HG03064 (cell line): Measurements from ENCODE around the gene NECAB2.

Source experiments
- ATAC-seq: cut with Tn5 transposase; IDR thresholded peaks from one replicate; pipeline ENCODE4 v1.9.1; 2021; ENCODE audit warnings: low read depth; ENCODE audit not compliant: unreplicated experiment

NECAB2 gene

DNA sequence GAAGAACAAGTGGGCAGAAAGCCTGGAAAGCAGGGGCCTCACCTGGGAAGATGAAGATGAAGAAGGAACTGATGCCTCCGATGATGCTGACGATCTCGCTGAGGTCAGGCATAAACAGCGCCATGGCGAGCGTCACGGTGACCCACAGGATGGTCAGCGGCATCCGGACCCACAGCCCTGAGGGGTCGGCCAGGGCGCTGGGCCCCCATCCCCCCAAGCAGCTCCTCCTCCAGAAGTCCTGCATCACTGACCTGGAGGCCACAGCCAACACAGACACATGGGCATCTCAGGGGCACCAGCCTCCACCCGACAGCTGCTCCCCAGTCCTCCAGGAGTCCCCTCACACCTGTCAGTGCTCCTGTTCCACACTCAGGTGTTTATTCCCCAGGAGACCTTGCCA is 48.4 kb downstream of the NECAB2 start:
- no peak for ATAC-seq

DNA sequence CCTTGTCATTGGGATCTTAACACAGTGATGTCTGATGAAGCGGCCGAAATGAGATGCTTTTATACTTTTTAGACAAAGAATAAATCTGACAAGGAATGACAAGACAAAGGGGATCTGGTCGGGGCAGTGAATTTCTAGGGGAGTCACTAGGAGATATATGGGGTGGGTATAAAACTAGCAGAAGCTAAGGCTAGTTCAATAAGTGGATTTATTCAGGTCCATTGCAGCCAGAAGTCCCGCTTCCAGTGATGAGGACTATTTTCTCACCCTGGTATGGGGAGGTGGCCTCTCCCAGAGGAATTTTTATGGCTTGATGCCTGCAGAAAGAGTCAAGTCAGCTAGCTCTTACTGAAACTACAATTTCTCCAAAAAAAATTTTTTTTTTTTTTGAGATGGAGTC is 50.7 kb downstream of the NECAB2 start:
- no peak for ATAC-seq

DNA sequence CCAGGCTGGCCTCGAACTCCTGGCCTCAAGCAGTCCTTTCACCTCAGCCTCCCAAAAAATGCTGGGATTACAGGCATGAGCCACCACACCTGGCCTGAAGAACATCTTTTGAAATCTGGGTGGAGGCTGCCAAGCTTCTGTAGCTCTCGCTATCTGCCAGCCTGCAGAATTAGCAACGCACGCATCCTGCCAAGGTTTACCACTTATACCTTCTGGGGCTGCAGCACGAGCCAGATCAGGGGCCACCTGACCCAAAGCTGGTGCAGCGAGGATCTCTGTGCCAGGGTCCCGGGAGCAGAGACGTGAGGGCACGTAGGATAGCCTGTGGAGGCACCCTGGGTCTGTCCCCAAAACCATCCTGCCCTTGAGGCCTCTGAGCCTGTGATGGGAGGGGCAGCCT is 52.3 kb downstream of the NECAB2 start:
- no peak for ATAC-seq

DNA sequence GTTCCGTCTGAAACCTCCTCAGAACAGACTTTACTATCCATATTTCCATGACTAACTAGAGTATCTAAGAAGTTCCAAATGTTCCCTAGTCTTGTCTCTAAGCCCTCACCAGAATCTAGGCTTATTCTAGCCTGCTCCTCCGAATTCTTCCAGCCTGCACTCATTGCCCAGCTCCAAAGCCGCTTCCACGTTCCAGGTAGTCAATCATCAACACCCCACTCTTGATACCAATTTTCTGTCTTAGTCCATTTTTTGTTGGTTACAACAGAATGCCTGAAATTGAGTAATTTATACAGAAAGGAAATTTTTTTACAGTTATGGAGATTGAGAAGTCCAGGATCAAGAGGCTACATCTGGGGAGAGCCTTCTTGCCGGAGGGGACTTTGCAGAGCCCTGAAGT is 53.4 kb downstream of the NECAB2 start:
- no peak for ATAC-seq

DNA sequence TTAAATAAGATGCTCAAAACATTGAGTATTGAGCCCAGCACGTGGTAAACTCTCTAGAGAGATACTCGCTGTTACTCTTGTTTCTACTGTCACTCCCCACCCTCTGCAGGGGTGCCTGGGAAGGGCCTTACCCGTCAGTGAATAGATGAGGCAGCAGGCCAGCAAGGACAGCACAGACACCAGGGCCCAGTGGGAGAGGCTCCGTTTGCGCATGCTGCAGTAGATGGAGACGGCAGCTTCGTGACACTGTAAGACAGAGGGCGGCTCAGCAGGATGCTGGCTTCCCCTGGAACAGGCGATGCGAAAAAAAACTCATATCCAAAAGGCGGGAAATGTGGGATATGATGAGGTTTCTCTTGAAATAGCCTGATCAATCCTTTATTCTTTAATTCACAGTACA is 54.6 kb downstream of the NECAB2 start:
- no peak for ATAC-seq

DNA sequence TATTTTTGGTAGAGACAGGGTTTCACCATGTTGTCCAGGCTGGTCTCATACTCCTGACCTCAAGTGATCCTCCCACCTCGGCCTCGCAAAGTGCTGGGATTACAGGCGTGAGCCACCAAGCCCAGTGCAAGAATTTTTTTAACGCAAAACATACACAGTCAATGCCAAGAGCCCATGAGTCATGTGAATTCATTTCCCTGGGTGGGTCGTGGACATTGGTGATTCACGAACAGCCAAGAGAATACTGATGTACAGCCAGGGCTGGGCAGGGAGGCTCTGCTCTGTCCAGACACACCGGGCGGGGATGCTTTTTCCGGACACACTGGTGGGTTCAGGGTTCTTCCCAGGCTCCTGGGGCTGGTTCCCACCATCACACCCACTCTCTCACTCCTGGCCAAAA is 56.8 kb downstream of the NECAB2 start:
- no peak for ATAC-seq

DNA sequence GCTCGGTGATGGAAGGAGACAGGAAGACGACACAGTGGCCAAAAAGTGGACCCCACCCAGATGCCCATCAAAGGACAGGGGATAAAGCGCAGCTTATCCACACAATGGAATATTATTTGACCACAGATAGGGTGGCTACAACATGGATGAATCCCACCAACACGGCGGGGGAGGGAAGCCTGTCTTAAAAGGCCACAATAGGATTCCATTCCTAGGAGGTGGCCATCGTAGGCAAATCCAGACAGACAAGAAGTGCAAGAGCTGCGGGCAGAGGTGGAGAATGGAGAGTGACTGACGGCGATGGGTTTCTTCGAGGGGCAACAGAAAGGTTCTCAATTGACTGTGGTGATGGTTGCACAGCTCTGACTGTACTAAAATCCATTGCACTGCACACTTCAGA is 58.6 kb downstream of the NECAB2 start:
- no peak for ATAC-seq

DNA sequence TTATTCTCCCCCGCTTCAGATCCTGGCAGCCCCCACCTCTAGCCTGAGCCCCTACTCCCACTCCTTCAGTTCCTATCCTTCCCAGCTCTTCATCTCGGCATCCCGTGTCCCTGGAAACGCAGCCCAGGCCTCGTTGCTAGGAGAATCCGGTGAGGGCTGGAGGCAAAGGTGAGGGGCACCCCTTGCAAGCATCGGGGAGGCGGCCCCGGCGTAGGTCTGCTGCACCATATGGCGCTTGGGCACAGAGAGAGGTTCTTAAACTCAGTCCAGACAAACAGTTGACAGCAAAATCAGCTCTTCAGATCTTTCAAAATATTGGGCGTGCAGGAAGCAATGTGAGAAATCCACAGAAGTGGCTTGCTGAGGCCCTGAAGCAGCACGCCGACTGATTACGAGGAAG is 59.6 kb downstream of the NECAB2 start:
- no peak for ATAC-seq

DNA sequence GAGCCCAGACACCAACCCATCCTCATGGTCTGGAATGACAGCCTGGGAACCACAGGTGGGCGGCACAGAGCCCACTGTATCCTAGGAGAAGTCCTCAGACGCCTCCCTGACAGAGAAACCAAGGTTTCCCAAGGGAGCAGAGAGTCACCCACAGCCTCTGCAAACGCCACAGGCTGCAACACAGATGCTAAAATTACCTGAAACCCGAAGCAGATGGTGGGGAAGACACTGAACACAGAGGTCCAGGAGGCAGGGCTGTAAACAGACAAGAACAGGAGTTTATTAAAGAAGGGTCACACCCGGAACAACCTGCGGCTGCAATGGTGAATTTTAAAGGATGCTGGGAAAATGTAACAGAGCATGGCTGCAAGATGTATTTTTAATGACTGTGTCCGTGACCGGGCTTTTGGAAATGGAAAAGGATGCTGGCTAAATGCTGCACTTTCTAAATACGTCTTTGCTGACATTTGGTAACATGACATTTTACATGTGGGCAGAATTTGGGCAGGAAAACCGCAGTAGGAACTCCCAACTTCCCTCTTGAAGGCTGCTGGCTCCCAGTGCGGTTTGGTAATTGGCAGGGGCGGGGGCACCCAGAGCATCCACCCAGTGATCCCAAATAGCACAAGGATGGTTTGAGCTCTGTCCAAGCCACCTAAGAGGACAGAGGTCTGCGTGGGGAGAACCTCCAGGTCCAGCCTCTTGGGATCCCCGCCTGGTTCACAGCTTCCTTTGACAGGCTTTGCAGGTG is 61.4 kb downstream of the NECAB2 start:
- ATAC-seq = no peak

DNA sequence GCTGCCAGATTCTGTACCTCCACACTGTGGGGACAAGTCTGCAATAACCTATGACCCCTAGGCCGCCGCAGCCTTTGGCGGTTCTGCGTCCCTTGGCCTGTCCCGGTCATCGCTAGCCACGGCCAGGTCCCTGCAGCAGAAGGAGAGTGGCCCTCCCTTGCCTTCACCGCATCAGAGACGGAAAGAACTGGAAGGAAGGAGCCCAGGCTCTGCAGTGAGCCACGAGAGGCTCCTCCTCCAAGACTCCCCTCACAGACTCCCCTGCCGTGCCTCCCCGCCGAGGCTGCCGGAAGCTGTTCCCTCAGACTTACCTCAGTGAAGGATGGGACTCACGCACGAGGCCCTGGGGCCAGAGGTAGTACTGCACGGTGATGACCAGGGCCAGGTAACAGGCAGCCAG is 63.5 kb downstream of the NECAB2 start:
- no peak for ATAC-seq

DNA sequence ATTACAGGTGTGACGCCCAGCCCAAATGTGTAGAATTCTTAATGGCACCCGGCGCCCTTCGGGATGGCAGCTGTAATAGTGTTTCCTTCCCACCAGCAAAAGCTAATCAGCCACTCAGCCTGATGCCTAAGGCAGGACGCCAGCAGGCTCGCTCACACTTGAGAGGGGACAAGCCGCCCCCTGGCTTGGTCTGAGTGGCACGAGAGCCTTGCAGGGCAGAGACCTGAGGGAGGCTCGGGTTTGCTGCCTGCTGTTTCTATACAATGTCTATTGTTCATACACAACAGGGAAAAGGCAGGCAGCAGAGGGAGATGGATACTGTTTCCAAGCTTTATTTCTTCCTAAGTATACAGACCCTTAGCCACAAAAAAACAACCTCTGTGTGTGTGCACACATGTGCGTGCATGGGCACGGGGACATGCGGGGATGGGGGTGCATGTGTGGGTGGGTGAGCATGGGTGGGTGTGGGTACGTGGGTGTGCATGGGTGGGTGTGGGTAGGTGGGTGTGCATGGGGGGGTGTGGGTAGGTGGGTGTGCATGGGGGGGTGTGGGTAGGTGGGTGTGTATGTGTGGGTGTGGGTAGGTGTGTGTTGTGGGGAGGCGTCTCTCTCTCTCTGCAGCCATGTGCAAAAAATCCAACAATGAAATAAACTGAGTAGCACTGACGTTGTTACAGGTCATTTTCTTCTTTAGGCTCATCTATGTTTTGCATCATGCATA is 64.6 kb downstream of the NECAB2 start:
- ATAC-seq = no peak

DNA sequence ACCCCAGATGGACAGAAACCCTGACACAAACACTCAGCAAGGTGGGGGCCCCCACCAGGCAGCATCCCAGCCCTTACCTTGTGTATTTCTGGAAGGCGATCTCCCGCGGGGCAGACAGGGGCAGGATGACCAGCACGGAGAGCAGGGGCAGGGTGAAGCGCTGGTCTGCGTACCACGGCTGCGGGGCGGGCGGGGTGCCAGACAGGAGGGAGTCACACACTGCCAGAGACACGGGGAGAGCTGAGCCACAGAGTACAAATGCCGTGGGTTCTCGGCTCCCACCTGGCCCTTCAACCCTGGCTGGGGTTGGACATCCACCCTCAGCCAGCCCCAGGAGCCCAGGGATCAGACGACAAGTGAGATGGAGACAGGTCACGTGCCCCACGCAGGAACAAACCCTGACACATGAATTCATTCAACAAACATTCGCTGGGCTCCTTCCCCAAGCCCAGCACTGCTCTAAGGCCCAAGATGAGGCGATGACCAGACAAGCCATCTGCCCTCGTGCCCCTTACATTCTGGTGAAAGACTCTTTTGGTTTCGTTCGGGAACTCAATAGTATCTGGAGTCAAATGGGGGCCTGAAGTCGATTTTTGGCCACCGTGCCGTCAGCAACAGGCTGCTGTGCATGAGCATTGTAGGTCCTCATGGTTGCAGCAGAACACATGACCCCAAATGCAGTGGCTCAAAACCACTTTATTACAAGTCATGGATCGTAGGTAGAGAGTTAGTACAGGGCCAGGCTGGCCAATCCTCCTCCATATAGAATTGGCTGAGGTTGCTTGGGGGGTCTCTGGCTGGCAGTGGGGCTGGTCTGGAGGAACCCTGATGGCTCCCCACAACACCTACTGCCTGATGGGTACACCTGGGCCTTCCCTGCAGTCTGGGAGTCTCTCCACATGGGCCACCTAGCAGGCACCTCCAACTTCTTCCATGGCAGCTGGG is 65.5 kb downstream of the NECAB2 start:
- no peak for ATAC-seq

DNA sequence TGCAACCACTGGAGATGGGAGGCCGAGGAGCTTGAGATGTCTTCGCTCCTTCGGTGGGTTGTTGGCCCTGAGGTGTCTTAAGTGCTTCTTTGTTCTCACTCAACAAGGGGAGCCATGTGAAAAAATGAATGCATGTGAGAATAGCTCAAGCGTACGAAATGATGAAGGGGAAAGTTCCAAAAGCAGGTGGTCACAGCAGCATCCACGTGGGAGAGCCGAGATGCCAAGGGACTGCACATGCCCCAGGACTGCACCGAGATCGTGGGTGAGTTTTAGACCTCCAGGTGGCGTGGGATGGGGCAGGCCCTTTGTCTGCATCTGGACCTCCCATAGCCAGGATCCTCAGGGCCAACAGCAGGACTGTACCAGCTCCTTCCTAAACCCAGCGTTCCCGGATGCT is 66.5 kb downstream of the NECAB2 start:
- ATAC-seq = no peak

DNA sequence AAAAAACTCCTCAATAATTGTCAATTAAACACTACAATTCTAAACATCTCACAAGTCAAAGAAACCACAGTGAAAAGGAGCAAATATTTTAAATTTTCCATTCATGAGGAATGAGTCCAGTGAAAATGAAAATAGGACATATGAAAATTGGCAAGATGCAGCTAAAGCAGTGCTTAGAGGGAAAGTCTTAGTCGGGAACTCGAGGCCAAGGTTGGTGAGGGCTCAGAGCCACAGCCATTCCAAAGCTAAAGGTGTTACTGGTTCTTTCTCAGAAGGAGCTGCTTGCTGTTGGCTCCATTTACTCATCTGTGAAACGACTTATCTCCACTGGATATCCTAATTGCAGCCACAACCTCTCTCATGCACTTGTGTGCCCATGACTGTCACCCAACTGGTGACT is 68.1 kb downstream of the NECAB2 start:
- ATAC-seq = no peak

DNA sequence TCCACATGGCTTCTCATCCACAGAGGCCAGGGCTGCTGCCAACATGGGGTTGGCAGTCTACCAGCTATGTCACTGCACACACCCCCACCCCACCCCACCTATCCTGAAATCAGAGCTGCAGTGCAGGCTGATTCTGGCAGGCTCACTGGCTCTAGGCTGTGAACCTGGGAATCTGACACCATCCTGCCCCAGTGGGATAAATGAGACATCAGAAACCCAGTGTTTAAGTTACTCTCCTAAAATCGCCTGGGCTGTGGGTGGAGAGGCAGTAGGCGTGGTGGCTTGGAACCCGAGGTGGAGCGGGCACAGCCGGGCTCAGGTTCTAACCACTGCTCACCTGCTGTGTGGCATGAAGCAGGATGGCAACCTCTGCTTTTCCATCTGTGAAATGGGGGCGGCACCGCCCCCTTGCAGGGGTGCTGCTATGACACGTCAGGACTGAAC is 69.0 kb downstream of the NECAB2 start:
- no peak for ATAC-seq

DNA sequence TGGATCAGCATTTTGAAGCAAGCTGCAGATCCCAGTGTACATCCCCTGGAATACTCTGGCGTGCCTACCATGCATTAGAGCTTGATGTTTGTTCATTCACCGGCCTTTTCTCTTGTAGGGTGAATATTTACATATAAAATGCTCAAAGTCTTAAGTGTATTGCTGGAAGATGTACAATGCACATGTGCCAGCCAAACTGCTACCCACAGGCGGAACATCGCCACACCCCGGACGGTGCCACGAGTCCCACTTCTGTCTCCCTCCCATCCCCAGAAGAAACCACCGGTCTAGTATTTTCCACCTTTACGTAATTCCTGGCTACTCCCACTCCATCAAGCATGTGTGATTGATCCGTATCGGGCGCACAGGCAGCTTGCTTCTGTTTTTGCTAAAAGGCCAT is 70.4 kb downstream of the NECAB2 start:
- ATAC-seq = no peak

DNA sequence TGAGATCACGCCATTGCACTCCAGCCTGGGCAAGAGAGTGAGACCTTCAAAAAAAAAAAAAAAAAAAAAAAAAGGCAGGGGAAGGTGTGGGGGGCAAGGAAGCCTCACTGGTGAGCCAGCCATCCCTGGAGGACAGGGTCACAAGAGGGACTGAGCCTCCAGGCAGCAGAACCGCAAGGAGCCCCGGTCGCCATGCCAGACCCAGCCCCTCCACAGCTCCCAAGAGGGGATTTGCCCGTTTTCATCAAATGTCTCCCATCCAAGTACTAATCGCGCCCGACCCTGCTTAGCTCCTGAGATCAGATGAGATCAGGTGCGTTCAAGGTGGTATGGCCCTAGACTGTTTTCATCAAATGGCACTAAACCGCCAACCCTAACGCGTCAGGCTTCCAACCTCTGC is 71.7 kb downstream of the NECAB2 start:
- ATAC-seq = no peak

DNA sequence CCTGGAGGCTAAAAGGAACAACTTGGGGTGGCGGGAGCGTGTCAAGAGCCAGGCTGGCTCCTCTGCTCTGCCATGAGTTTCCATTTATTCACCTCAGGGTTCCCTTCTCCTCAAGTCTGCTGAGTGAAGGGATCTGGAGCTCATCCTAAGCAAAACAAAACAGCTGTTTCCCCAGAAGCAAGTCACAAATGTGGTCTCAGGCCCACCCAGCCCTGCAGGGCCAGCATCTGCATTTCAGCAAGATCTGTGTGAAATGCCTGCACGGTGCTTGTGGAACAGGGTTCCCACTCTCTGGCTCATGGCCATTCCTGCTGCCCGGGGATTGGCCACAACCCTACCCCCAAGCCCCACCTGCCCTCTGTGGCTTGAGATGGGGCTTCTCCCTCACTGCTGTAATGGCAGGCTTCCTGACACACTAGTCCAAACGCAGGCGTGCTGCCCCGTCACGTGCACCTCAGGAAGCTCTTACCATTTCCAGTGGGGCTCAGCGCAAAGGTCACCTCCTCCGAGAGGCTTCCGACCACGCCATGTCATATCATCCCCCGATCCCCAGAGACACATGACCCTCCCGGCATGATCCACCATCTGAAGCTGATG is 72.3 kb downstream of the NECAB2 start:
- no peak for ATAC-seq

DNA sequence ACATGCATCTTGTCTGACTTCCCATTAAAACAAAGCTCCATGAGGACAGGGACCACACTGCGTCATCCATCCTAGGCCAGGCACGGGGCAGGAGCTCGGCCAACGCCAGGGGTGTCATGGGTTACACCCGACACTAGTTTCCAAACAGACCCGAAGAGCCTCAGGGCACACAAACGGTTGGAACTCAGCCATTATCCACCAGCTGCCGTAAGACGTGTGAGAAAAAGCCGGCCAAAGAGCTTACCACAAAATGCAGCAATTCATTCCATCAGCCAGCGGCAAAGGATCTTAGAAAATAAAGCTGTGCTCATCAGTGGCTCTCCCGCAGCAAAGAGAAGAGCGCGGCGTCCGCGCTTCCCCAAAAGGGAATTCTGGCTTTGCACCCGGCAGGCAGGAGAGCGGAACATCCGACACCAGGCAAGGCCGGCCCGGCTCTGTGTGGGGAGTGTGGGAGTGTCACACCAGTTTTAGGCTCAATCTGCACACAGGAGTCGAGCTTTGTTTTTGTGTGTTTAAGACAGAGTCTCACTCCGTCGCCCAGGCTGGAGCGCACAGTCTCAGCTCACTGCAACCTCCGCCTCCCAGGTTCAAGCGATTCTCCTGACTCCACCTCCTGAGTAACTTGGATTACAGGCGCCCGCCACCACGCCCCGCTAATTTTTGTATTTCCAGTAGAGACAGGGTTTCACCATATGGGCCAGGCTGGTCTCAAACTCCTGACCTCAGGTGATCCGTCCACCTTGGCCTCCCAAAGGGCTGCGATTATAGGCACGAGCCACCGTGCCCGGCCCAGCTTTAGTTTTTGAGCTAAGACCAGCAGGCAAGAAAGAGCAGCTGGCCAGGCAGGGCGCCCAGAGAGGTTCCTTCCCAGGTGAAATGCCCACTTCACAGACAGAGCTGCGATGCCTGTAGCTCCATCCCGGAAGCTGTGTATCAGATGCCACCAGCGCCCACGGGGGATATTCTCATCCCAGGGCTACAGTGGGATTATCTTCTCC is 73.1 kb downstream of the NECAB2 start:
- ATAC-seq = no peak

DNA sequence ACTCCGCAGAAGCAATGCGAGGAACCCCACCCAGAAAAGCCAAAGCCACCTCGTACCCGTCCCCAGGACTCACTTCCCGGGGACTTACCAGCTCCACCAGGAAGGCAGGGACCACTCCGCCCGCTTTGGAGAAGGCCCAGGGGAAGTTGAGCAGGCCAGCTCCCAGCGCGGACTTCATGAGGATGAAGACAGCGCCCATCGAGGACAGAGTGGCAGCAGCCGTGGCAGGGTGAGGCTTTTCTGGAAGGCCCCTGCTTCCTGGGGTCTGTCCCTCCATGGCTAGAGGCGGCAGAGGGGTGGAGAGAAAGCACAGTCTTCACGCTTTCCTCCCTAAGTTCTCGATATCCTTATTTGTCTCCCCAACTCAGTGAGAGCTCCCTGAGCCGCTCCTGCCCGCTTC is 73.8 kb downstream of the NECAB2 start:
- ATAC-seq = no peak
